HG02763 (cell line): ENCODE results near the gene CHN2.

ENCODE experiments used
- ATAC-seq: cut with Tn5 transposase; IDR thresholded peaks from one replicate; pipeline ENCODE4 v1.9.1; 2021; ENCODE audit warnings: mild to moderate bottlenecking, moderate library complexity; ENCODE audit not compliant: unreplicated experiment

Gene CHN2

DNA sequence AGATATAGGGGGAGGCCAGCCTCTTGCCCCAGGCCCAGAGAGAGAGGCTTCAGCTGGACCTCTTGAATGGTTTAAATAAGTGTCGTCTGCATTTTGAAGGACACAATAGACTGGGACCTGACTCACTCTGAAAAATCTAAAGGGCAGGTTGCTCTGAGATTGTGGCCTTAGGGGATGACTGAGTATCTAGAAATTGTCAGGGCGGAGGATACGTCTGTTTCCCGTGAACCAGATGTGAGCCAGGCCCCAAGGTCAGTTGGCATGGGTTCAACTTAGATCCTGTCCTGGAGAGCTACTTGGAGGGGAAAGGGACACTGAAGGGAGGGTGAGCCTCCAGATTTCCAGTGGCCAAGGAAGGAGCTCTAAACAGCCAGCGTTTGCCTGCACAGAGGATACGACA, 110.2 kb downstream of the CHN2 start:
- no peak for ATAC-seq

DNA sequence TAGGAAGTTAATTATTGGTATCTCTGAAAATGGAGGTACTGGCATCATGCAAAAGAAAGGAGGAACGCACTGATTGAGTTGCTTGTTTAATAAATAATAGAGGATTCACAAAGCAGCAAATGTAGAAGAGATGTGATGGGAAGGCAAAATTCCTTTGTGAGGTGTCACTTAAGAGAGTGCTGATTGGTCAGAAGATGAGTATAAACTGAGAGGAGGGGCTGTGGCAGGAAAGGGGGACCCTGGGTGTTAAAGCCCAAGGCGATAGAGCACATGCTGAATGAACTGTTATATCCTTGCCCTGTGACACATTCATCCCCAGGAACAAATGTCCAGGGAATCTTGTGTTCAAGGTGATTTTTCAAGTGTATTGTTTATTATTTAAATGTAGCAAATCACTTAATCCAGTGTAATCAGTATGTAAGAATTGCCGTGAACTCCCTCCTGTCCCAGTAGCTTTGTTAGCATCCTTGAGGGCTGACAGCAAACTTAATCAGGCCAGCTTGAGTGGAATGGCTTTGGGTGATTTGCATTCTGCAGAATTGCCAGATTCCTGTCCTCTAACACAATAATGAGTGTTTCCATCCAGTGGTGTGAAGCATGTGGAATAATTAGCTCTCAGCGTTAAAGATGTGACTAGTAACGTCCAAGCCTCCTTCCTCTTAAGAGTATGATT, 111.9 kb downstream of the CHN2 start:
- no peak for ATAC-seq

DNA sequence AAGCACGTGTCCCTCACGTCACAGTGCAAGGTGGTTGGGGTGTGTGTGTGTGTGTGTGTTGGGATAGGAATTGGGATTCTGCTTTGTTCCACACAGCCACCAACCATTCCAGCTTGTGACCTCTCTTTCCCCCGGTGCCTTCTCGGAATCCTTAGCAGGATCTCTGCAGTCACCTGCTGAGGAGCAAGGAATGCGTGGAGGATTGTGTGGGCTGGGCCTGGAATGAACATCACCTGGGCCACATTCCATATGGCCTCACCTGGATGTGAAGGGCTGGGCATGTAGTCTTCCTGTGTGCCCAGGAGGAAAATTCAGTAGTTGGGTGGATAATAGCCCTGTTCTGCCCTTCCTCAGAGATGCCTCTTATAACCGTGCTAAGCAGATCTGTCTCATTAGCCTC, 113.8 kb downstream of the CHN2 start:
- ATAC-seq: no peak

DNA sequence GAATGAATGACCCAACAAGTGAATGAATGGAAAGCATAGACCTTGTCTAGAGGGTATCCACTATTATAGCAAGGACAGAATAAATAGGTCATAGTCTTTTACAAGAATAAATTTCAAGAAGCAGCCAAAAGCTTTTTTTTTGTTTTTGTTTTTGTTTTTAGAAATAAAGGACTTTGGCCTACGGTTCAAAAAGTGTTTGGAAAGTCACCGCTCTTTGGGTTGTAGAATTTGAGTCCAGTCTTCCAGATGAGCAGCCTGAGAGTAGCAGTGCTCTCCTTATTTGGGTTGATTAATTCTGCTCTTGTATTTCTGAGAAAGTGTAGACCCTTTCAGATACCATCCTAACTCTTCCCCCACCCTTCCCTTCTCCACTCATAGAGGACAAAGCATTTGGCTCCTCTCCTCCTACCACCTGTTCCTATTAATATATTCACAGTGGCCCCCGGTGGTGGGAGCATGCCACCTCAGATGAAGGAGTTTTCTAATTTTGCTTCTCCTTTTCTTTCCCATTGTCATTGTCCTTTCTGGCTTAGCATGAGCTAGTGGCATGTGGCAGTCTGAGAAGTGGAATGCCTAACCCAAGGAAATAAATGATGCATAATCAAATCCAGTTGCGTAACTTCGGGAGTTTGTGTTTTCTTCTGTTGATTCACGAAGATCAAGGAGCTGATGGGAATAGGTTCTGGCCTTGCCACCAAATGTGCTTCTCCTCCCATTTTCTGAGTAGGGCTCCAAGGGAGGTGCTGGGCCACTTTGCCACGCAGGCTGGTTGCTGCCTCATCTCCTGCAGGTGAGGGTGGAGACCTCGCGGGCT, 114.7 kb downstream of the CHN2 start:
- no peak for ATAC-seq

DNA sequence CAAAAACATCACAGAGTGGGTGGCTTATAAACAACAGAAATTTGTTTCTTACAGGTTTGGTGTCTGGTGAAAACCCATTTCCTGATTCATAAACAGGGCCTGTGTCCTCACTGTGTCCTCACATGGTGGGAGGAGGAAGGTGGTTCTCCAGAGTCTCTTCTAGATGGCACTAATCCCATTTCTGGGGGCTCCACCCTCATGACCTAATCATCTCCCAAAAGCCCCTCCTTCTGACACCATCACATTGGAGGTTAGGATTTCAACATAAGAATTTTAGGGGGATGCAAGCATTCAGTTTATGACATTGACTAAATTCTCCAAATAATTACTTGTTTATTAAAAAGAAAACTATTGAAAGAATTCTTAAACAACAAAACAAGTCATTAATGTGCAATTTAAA, 116.0 kb downstream of the CHN2 start:
- ATAC-seq: no peak

DNA sequence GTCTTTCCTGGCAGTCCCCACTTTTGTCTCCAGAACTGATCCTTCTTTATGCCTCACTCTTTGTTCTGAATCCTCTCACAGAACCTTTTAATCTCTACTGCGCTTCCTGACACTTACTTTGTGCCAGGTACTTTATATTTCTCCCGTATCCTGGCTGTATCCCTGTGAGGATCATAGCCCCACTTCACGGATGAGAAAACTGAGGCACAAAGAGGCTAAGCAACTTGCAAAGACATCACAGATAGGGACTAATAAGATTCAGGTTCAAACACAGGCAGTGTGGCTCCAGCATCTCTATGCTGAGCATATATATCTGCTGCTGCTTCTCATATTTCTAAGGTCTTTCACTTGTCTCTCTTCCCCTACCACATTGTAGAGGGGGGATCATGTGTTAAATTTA, 116.7 kb downstream of the CHN2 start:
- no peak for ATAC-seq

DNA sequence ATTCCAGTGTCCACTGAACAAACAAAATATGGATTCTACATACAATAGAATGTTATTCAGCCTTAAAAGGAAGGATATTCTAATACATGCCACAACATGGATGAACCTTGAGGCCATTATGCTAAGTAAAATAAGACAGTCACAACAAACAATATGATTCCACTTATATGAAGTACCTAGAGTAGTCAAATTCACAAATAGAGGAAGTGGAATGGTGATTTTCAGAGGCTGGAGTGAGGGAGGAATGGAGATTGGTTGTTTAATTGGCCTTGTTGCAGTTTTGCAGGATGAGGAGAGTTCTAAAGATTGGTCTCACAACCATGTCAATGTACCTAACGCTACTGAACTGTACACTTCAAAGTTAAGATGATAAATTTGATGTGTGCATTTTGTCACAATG, 119.6 kb downstream of the CHN2 start:
- no peak for ATAC-seq

DNA sequence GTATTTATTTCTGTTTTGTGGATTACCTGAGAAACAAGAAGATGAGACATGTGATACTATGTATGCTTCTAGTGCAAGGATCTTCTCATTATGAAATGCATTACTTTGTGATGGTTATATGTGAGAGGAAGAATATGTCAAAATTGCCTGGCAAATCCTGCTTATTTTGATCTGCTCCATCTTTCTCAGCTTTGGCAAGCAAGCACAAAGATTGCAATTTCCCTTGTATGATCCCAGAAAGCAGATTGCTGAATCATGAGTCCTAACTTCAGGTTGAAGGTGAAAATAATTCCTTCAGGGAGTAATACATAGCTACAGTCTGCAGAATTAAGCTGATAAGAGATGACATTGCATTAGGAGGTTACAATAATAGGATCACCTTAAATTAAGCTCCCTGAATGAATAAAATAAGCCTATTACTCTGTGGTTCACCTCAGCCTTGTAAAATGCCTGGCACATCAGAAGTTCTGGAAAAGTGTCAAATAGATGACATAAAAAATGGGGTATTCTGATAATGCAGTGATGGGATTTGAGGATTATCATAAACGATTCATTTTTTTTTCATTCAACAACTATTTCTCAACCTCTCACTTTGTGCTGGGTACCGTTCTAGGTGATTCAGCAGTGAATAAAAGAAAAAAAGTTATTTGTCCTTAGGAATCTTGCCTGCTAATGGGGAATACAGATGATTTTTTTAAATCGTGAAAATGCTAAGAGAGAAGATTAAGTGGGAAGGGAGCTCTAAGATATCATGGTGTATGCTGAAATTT, 120.7 kb downstream of the CHN2 start:
- ATAC-seq: no peak

DNA sequence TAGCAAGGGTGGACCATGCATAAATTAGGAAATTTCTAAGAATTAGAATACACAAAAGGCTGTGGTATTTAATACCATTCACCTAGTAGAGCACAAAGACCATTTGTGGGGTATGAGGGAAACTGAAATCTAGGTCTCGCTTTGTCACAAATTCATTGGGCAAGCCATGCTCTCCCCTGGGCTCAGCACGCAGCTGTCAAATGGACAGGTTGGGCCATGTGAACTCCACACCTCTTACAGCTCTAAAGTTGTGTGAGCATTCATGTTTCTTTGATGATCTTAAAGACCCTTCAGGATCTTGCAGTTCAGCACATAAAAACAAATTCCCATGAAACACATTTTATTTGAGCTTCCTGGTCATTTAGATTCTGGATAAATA, 121.3 kb downstream of the CHN2 start:
- no peak for ATAC-seq

DNA sequence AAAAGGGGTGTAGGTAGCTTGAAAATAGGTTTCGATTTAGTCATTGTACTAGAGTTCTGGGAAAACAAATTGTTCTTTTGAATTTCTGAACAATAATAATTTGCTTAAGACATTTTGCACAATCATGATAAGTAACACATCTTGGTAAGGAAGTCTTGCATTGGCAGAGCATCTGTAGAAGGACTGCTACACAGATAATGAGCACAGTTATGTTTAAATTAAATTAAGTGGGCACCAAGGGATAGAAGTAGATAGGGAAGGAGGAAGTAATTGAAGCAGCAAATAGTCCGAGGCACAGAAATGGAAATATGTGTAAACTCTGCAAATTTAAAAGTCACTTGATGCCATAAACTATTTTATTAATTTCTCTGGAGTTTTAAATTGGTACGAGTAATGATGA, 122.4 kb downstream of the CHN2 start:
- no peak for ATAC-seq

DNA sequence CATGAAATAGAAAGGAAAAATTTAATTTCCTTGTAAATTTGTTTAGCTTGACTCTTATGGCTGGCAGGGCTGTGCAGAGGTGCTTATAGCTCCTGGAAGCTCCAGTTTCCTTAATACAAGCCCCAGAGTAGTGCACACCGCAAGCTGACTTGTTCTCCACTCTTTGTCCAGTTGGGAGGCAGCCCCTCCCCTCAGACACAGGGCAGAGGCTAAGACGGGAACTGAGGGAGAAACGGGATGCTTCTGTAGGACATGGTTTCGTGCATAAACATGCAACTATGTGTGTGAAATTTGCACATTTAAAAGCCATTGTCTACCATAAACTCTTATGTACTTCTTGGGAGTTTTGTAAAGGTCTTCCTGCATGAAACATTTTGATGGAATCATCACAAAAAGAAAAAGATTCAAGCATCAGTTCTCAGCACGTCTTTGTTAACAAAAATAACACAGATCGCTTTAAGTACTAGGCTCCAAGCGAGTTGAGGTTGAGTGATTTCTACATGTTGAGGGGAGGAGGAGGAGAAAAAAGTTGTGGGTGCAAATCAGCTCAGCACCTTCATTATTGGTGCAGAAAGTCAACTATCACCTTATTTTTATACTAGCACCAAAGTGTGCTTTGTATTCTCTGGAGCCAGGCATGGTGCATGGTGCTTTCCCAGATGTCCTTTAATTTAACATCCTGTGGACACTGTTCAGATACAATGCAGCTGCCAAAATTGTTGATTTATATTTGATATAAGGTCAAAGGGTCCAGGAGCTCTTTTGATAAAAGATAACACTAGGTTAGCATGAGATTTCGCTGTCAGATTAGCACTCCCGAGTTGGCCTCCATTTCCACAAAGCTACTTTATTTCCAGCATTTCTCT, 124.5 kb downstream of the CHN2 start:
- no peak for ATAC-seq

DNA sequence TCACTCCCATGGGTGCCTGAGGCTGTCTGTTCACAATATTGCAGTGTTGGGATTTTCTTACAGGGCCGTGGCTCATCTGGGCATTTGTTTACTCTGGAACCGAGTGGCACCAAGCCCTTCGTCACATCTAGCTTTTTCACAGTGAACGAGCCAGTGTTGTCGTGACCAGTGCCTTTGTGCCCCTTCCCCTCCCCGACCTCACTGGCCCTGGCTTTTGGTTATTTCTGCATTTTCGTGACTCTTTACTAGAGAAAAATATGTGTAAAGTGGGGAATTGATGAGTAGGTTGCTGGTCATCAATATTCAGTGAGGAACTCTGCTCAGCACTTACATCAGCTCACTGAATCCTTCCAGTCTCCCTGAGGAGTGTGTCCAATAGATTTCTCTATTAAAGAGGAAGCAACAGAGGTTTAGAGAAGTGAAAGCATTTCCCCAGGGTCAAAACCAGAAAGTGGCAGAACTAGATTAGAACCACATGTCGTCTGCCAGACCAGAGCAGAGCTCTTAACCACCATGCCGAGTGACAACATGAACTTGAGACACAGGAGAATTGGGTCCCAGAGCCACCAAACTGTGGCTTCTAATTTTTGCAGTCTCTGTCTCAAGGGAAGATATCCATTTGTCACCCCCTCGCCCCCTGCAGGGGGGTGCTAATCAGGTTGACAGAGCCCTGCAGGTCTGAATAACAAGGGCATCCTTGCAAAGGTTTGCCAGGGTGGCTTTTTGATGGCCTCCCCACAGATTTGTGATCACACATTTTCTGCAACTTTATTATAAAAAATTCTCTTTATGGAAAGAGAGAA, 125.3 kb downstream of the CHN2 start:
- no peak for ATAC-seq

DNA sequence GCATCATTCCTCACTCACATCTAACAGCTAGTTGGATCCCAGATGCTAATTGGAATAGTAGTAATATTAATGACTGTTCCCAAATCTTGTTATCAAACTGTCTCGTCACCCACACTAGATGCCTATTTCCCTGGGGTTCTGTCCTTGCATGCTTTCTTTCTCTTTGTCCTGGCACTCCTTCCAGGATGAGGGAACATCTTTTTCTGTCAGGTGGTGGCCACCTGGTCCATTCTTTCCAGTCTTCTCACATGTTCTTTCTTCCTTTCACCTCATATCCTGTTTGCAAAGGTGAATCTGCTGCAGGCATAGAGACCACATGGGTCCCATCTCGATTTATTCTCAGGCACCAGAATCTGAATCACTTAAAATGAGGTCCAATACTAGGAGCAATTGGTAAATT, 126.0 kb downstream of the CHN2 start:
- ATAC-seq: no peak

DNA sequence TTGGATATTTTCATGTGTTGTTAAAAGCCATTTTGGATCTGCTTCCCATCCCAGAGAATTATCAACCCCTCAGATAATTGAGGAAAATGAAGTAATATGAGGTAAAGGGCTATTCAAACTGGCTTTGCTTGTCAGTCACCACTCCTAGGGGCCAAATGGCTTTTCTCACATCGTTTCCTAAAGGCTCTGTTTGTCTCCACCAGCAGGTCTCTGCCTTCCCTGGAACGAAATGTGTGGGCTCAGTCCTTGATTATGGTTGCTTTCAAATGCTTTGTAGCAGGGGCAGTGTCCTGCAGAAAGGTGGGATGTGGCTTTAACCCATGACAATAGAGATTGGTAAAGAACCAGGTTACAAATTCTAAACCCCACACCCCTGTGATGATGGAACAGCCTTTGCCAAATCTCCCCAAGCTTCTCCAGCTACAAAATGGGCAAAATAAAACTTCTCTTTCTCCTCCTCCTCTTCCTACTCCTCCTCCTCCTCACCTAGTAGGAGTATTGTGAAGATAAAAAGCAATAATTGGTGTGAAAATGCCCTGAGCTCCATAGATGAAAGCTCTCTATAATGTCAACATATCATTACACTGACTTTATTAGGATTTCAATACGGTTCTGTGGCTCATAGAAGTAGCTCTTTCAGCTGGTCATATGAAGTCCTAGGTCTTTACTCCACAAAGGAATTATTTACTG, 127.6 kb downstream of the CHN2 start:
- no peak for ATAC-seq

DNA sequence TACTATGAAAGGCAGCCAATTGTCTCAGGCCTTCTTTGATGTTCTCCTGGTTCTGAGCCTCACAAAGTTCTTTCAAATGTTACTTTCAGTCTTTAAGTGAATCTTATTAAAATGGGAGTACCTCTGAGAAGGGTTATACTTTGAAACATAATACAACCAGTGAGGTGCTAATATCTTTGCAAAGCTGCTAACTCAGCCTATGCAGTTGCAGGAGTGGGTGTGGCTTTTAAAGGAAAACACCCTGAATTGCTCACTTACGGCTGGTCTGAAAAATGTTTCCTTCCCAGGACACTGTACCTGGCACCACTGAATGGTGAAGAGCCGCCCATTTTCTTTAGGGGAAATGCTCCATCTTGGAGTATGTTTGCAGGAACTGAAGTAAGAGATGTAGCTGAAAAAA, 130.9 kb downstream of the CHN2 start:
- ATAC-seq: no peak

DNA sequence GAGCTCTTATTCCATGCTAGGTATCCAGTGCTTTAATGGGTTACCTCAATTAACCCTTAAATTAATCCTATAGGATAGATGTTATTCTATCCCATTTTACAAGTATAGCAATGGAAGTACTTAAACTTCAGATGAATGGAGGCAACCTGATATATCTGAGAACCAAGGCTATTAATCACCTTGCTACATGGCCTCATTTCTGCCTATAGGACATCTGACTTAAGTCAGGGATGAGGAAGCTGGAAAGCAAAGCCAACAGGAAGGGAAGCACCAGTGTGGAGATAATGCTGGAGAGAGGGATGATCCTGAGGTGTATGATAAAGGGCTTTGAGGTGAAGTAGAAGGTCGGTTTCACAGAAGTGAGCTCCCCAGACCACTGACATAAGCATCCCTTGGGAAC, 132.3 kb downstream of the CHN2 start:
- no peak for ATAC-seq

DNA sequence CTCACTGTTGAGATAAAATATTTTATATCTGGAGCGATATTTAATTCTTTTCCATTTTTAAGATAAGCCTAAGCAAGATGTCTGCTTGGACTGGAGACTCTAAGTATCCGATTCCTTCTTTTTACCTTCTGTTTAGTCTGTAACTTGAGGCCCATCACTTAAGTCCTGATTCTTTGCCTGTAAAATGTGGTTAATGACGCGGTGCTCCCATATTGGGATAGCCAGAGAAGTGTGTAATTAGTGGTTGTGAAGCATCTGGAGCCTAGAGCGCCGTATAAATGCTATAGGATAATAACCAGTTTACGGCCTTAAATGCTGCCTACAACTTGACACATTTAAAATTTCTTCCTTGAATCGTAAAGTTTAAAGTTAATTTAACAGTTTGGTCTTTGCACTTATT, 132.9 kb downstream of the CHN2 start:
- no peak for ATAC-seq

DNA sequence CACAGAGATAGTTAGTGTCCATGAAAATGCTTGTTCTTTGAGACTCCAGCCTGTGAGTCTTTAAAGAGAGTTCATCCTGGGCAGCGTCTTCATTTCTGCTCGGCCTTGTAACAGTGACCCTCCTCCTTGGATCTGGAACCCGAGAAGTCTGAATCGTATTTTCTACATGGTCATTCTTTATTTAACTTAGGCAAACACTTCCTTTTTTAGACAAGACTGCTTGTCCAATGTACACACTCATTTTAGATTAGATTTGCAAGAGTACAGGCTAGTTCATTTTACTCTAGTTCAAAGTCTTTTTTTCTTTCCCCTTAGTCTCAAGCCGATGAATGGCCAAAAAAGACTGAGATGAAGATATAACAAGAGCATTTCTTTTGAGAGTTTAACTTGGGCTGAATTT, 133.5 kb downstream of the CHN2 start:
- no peak for ATAC-seq

DNA sequence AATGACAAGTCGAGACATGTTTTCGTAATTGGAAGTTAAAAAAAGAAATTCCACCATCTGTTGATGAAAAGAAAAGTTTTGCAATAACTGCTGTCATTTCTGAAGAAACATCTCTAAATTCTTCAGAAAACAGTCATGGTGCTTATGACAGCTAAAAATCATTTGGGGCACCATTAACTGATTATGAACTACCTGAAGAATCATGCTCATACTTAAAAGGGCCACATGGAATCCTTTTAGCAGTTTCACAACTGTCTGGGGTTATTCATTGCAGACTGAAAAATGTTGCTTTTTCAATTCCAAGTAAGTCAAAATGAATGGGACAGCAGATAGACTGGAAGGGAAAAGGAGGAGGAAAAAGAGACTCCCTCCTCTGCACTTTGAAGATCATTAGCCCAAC, 134.2 kb downstream of the CHN2 start:
- no peak for ATAC-seq

DNA sequence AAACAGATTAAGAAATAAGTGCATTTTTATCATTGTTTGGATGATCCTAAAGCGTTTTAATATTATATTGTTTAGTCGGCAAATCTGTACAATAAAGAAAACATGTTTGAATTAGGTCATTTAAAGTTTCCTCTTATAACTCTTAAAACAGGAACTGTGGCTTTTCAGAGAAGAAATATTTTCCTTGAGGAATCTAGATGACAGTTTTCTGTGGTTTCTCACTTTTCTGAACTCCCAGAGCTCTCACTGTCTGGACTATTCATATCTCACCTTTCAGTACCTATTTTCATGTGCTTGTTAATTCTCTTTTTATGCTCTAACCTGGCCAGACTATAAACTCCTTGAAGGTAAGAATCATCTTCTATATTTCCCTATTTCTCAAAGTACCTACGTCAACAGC, 135.1 kb downstream of the CHN2 start:
- no peak for ATAC-seq
